GDM1 (cell line): Measurements from ENCODE around the gene APBA2.
"Not testable (repeated sequence)": the region's sequence is repeated elsewhere in the genome, so short reads cannot be mapped to it uniquely, and the experiment has no call there.

Experiments
- DNase-seq: peaks from one replicate; lab custom pipeline; 2025; lab: John Stamatoyannopoulos, UW

The APBA2 gene

GRCh38 chr15:29167122-29167521 is 281.3 kb downstream of the APBA2 start:
- not testable (repeated sequence) for DNase-seq
